NCI-H774 (cell line): Measurements from ENCODE around the gene ZMYM4.
"Not testable (repeated sequence)": the region's sequence is repeated elsewhere in the genome, so short reads cannot be mapped to it uniquely, and the experiment has no call there.

ENCODE experiments used
- DNase-seq: peaks from one replicate; lab custom pipeline; 2025; lab: John Stamatoyannopoulos, UW

ZMYM4 gene

GRCh38 chr1:35268282-35269200 is at the start of gene ZMYM4:
TSS of gene ZMYM4 (plus strand) at chr1:35268709. CDS start at chr1:35269047, 338 bp downstream.
- peak; percentile 99 for DNase-seq

- no peak for DNase-seq
These were observed 47.5 kb upstream of the ZMYM4 start for GRCh38 chr1:35220976-35221375.

GRCh38 chr1:35222322-35223083 is 46.0 kb upstream of the ZMYM4 start:
- no peak for DNase-seq

GRCh38 chr1:35223084-35223630 is 45.4 kb upstream of the ZMYM4 start:
- no peak for DNase-seq

GRCh38 chr1:35226546-35226945 is 42.0 kb upstream of the ZMYM4 start:
- DNase-seq = no peak

- DNase-seq = no peak
These were observed 38.7 kb upstream of the ZMYM4 start for GRCh38 chr1:35229587-35230360.

- no peak for DNase-seq
These were observed 37.2 kb upstream of the ZMYM4 start for GRCh38 chr1:35231287-35231686.

GRCh38 chr1:35236772-35237171 is 31.7 kb upstream of the ZMYM4 start:
- DNase-seq = not testable (repeated sequence)

- DNase-seq = peak; percentile 79
These were observed 24.8 kb upstream of the ZMYM4 start for GRCh38 chr1:35243691-35244090.

- DNase-seq = no peak
These were observed 21.3 kb upstream of the ZMYM4 start for GRCh38 chr1:35247256-35247655.

GRCh38 chr1:35253941-35254340 is 14.6 kb upstream of the ZMYM4 start:
- DNase-seq = no peak

GRCh38 chr1:35255276-35255675 is 13.2 kb upstream of the ZMYM4 start:
- no peak for DNase-seq

GRCh38 chr1:35259561-35259960 is 8.9 kb upstream of the ZMYM4 start:
- DNase-seq = no peak

- DNase-seq = no peak
These were observed 6.9 kb upstream of the ZMYM4 start for GRCh38 chr1:35261412-35262120.

- no peak for DNase-seq
These were observed 4.5 kb upstream of the ZMYM4 start for GRCh38 chr1:35264035-35264434.

GRCh38 chr1:35264871-35265270 is 3.6 kb upstream of the ZMYM4 start:
- DNase-seq = no peak

- DNase-seq = no peak
These were observed 2.2 kb upstream of the ZMYM4 start for GRCh38 chr1:35266306-35266705.

- no peak for DNase-seq
These were observed 886 bp downstream of the ZMYM4 start for GRCh38 chr1:35269201-35269988.

- no peak for DNase-seq
These were observed 1.4 kb downstream of the ZMYM4 start for GRCh38 chr1:35269989-35270289.

- DNase-seq = no peak
These were observed 2.3 kb downstream of the ZMYM4 start for GRCh38 chr1:35270836-35271235.

- DNase-seq = no peak
These were observed 5.7 kb downstream of the ZMYM4 start for GRCh38 chr1:35274197-35274596.
